K562 (cell line): ENCODE results near the gene TPSG1. TPM values are rescaled to one million over a fixed set of nuclear protein-coding genes. Genes with fewer than 3 reads are reported as not detected.

ENCODE experiments used
- ATAC-seq: fragments of 200-7000 bp; cut with Tn5 transposase; 3 replicates; pipeline ENCODE4 v1.9.1; 2020; ENCODE audit warnings: moderate library complexity
- BruUV-seq: library from RNA; stranded (reverse); fragments of 400-500 nt; replicated peaks from 2 replicates; lab custom pipeline; 2021; lab: Mats Ljungman, UMichigan
- CTCF ChIA-PET: fragments of 300-600 bp; formaldehyde crosslinking; extraction: SDS; loops from one replicate; lab custom pipeline; 2021; ENCODE audit warnings: low intra/inter-chr PET ratio; lab: Yijun Ruan, JAX
- POLR2A ChIA-PET: fragments of 300-600, 350-650 bp; sonication (Branson Sonifier 250); formaldehyde crosslinking; extraction: SDS; loops from one replicate; lab custom pipeline; 2021; ENCODE audit warnings: antibody characterized with exemption, inconsistent platforms; lab: Yijun Ruan, JAX
- DNase-seq, 4 experiments: peaks; one replicate each; pipeline versions ENCODE4 v3.0.0 to v3.0.0-alpha.2; 2011 to 2018; ENCODE audit warnings: low spot score in 3 of 4, mixed read lengths in 3 of 4; ENCODE audit errors: extremely low read depth in 1 of 4
- FAIRE-seq: peaks from 2 replicates; lab custom pipeline; 2011; peaks lifted over from hg19 to GRCh38; lab: Jason Lieb, UNC
- H2AFZ ChIP-seq: 2 replicates; pipeline ENCODE4 v1.6.0; 2011; ENCODE audit warnings: low read depth, low read length, control low read depth, inconsistent platforms
- H3K27ac ChIP-seq: fragments of 200-600 bp; 3 replicates; pipeline ENCODE4 v1.8.0; 2011; ENCODE audit warnings: low read depth, mild to moderate bottlenecking, control low read depth, inconsistent platforms, low read length, moderate library complexity, mixed read lengths; ENCODE audit errors: extremely low read depth
- H3K27me3 ChIP-seq, 2 experiments: fragments of 300-600 bp in 1 of 2; 2 replicates in 1 of 2; 3 replicates in 1 of 2; pipeline versions ENCODE4 v1.6.0 to v1.8.0; 2011; ENCODE audit warnings: inconsistent platforms in 2 of 2, low read length in 2 of 2, mild to moderate bottlenecking in 1 of 2, mixed read lengths in 1 of 2, moderate library complexity in 1 of 2; ENCODE audit not compliant: control insufficient read depth in 2 of 2, insufficient read depth in 2 of 2
- H3K36me3 ChIP-seq: fragments of 300-600 bp; 3 replicates; pipeline ENCODE4 v1.8.0; 2011; ENCODE audit warnings: mild to moderate bottlenecking, low read length, inconsistent platforms; ENCODE audit not compliant: control insufficient read depth, insufficient read depth
- H3K4me1 ChIP-seq, 2 experiments: fragments of 200-600 bp in 1 of 2; replicated peaks in 1 of 2; 2 replicates in 1 of 2; 3 replicates in 1 of 2; pipeline versions ENCODE4 v1.5.1 to v1.8.0; 2011; ENCODE audit warnings: inconsistent platforms in 2 of 2, low read length in 2 of 2, mild to moderate bottlenecking in 1 of 2, mixed read lengths in 1 of 2, moderate library complexity in 1 of 2; ENCODE audit not compliant: control insufficient read depth in 2 of 2, insufficient read depth in 2 of 2
- H3K4me2 ChIP-seq: 2 replicates; pipeline ENCODE4 v1.6.1; 2011; ENCODE audit warnings: low read length, control low read depth, inconsistent platforms, mixed read lengths; ENCODE audit not compliant: insufficient read depth
- H3K4me3 ChIP-seq: fragments of 200-600 bp; sonication (generic), shearing (Covaris generic); 2 replicates; pipeline ENCODE4 v1.5.1; 2016; ENCODE audit warnings: control low read depth, inconsistent platforms
- H3K79me2 ChIP-seq: fragments of 200-600 bp; 3 replicates; pipeline ENCODE4 v1.8.0; 2011; ENCODE audit warnings: low read length, inconsistent platforms; ENCODE audit not compliant: control insufficient read depth, insufficient read depth
- H3K9ac ChIP-seq, 2 experiments: 2 replicates each; pipeline versions ENCODE4 v1.6.0 to v1.6.1; 2011; ENCODE audit warnings: low read depth in 2 of 2, low read length in 2 of 2, control low read depth in 1 of 2, inconsistent platforms in 1 of 2, mild to moderate bottlenecking in 1 of 2, mixed read lengths in 1 of 2; ENCODE audit not compliant: insufficient read depth in 1 of 2
- H3K9me1 ChIP-seq: one replicate; pipeline ENCODE4 v1.6.0; 2011; ENCODE audit warnings: inconsistent platforms, mild to moderate bottlenecking, low read length, moderate library complexity; ENCODE audit not compliant: control insufficient read depth, insufficient read depth
- H3K9me3 ChIP-seq: replicated peaks from 2 replicates; pipeline ENCODE4 v1.5.1; 2011; ENCODE audit warnings: low read depth, low read length, inconsistent platforms; ENCODE audit not compliant: control insufficient read depth, insufficient read depth
- H4K20me1 ChIP-seq: replicated peaks from 2 replicates; pipeline ENCODE4 v1.6.1; 2011; ENCODE audit warnings: low read length, inconsistent platforms, mixed read lengths; ENCODE audit not compliant: control insufficient read depth, insufficient read depth
- ATF7 ChIP-seq: fragments of 450-650 bp; IDR thresholded peaks from 2 replicates; pipeline ENCODE4 v1.7.1; 2014; ENCODE audit warnings: mild to moderate bottlenecking, moderate library complexity
- BMI1 ChIP-seq: fragments of 150-350 bp; IDR thresholded peaks from 2 replicates; pipeline ENCODE4 v1.6.1; 2014; ENCODE audit warnings: low read length
- GTF2F1 ChIP-seq: IDR thresholded peaks from 2 replicates; pipeline ENCODE4 v1.6.1; 2011; ENCODE audit warnings: low read depth, low read length, improper control_type of control experiment
- JUN ChIP-seq, 2 experiments: sonication (generic) in 1 of 2; formaldehyde crosslinking in 1 of 2; IDR thresholded peaks; 2 replicates each; pipeline versions ENCODE4 v1.6.1 to v1.8.0; 2012 to 2022; ENCODE audit warnings: borderline replicate concordance in 2 of 2, mild to moderate bottlenecking in 2 of 2, improper control_type of control experiment in 1 of 2, low read depth in 1 of 2, low read length in 1 of 2, missing genetic modification reagents in 1 of 2
- MTF1 ChIP-seq: fragments of 250-450 bp; sonication (Bioruptor Pico); IDR thresholded peaks from 2 replicates; pipeline ENCODE4 v1.9.0; 2021; ENCODE audit warnings: moderate library complexity, mild to moderate bottlenecking, inconsistent platforms, borderline replicate concordance
- NCOA2 ChIP-seq, 2 experiments: fragments of 450-650 bp; IDR thresholded peaks; 2 replicates each; pipeline ENCODE4 v1.6.1; 2018; ENCODE audit warnings: mild to moderate bottlenecking in 2 of 2, moderate library complexity in 1 of 2; ENCODE audit not compliant: partially characterized antibody in 2 of 2
- NCOR1 ChIP-seq: fragments of 450-650 bp; IDR thresholded peaks from 2 replicates; pipeline ENCODE4 v1.6.1; 2016; ENCODE audit warnings: mild to moderate bottlenecking, moderate library complexity
- RAD51 ChIP-seq: fragments of 450-650 bp; IDR thresholded peaks from 2 replicates; pipeline ENCODE4 v1.7.1; 2016; ENCODE audit warnings: low read depth, mild to moderate bottlenecking, borderline replicate concordance
- RBM22 ChIP-seq: fragments of 200-400 bp; formaldehyde crosslinking; IDR thresholded peaks from 2 replicates; pipeline ENCODE4 v1.6.1; 2018; ENCODE audit warnings: low read length, low read depth; ENCODE audit not compliant: poor library complexity, severe bottlenecking
- SUPT5H ChIP-seq: fragments of 450-650 bp; IDR thresholded peaks from 2 replicates; pipeline ENCODE4 v1.6.1; 2016
- TAF9B ChIP-seq: fragments of 450-650 bp; IDR thresholded peaks from 2 replicates; pipeline ENCODE4 v1.6.1; 2018; ENCODE audit warnings: mild to moderate bottlenecking; ENCODE audit not compliant: partially characterized antibody
- ZFP91 ChIP-seq: sonication (generic); formaldehyde crosslinking; IDR thresholded peaks from 2 replicates; pipeline ENCODE4 v1.8.0; 2022; ENCODE audit warnings: mild to moderate bottlenecking, missing genetic modification reagents
- ZNF217 ChIP-seq: sonication (generic); formaldehyde crosslinking; IDR thresholded peaks from 2 replicates; pipeline ENCODE4 v1.8.0; 2022; ENCODE audit warnings: mild to moderate bottlenecking, missing genetic modification reagents
- ZNF318 ChIP-seq, 2 experiments: fragments of 450-650 bp; IDR thresholded peaks; 2 replicates each; pipeline ENCODE4 v1.6.1; 2016; ENCODE audit warnings: mild to moderate bottlenecking in 2 of 2, borderline replicate concordance in 1 of 2, low read depth in 1 of 2, moderate library complexity in 1 of 2
- WGBS: fragments of 100-300 bp; shearing (Covaris generic); methylation state at CpG from one replicate; pipeline ENCODE4 v1.1.6; 2016; ENCODE audit warnings: low coverage, mixed read lengths; ENCODE audit not compliant: insufficient coverage; ENCODE audit errors: missing lambda C conversion rate; 5-methylcytosine and 5-hydroxymethylcytosine counted together
- in situ Hi-C: fragments of 300-500 bp; cut with MboI; formaldehyde crosslinking; loops from 4 replicates; pipeline ENCODE4 v1.15.0; 2018; ENCODE audit warnings: inconsistent platforms, mixed read lengths
- intact Hi-C: fragments of 100-400 bp; cut with micrococcal nuclease; formaldehyde crosslinking; loops from 2 replicates; pipeline ENCODE4 v1.14.2; 2022
- polyA plus RNA-seq, 8 experiments: library from polyadenylated mRNA; depleted of rRNA in 4 of 8; stranded (reverse) in 5 of 8; unstranded in 3 of 8; fragments of >200 nt; fragmentation: Nextera tagmentation in 2 of 8; fragmentation: Illumina TruSeq in 1 of 8; extraction: Ambion mirVana in 2 of 8; extraction: Trizol in 1 of 8; gene quantifications; 2 replicates each; pipeline versions ENCODE4 v1.2.1 to v1.2.3, GENCODE V29; 2011 to 2014; ENCODE audit warnings: inconsistent platforms in 1 of 8, missing spikeins in 1 of 8
- total RNA-seq, 7 experiments: library from RNA; depleted of rRNA in 6 of 7; stranded (reverse); fragments of >200 nt in 6 of 7; fragmentation: Illumina TruSeq in 2 of 7; extraction: Trizol in 2 of 7; gene quantifications; 2 replicates each; pipeline versions ENCODE4 v1.2.1 to v1.2.3, GENCODE V29; 2011 to 2021; ENCODE audit warnings: low replicate concordance in 1 of 7

TPSG1 gene
- total and polyA plus RNA-seq, 9 of the 15 experiments (the other 6 are each of a cell fraction or from before 2014, with no cell fraction given): not detected

- FAIRE-seq: no peak
- no peaks in the 10 kb centered on the region for H3K79me2 ChIP-seq
- peaks cover 0 to 60% of the 10 kb centered on the region in 2 experiments; a peak in 2 of 5 replicates for H3K4me1 ChIP-seq
- no peaks in the 10 kb centered on the region for H3K36me3 ChIP-seq
- peaks cover 20 to 59% of the 10 kb centered on the region in 2 experiments; a peak in 4 of 5 replicates for H3K27me3 ChIP-seq
- H2AFZ ChIP-seq: no peak overlapping the region
- in situ Hi-C loops (no loop called here), intact Hi-C loops (no loop called here)
- peak in 1 of 4 experiments; percentile 13 for DNase-seq
- H3K9me3 ChIP-seq: peaks cover 5% of the 10 kb centered on the region; the same call in 1 of the 2 replicates
- ChIA-PET POLR2A (no interaction called here), CTCF (no interaction called here)
- H3K4me2 ChIP-seq: no peak overlapping the region
- BruUV-seq: no TSS peak
- ATAC-seq: no peak
- H4K20me1 ChIP-seq: peaks cover 9% of the 10 kb centered on the region; the same call in 1 of the 2 replicates
- 3% methylated on average over 8 of the region's 11 CpGs for WGBS
- no peak overlapping the region for H3K27ac ChIP-seq
- H3K9me1 ChIP-seq: peaks cover 3% of the 10 kb centered on the region
- no peak overlapping the region for H3K4me3 ChIP-seq
- TF ChIP-seq ZFP91 (CRISPR knock-in tag) (no peak), ZNF217 (CRISPR knock-in tag) (no peak), SUPT5H (no peak), ATF7 (no peak), NCOA2 (IDR thresholded peaks at IDR 0.05; ENCODE audit: partially characterized antibody in 2 of 2) (no peak), RAD51 (no peak), RBM22 (no peak), BMI1 (no peak), NCOR1 (no peak), ZNF318 (IDR thresholded peaks at IDR 0.05; ENCODE audit: borderline replicate concordance in 1 of 2, low read depth in 1 of 2) (no peak), MTF1 (no peak), JUN (IDR thresholded peaks at IDR 0.05; ENCODE audit: borderline replicate concordance, low read depth, low read length) (no peak), JUN (CRISPR knock-in tag; IDR thresholded peaks at IDR 0.05; ENCODE audit: borderline replicate concordance) (no peak), GTF2F1 (no peak), TAF9B (no peak)
- H3K9ac ChIP-seq: no peak overlapping the region; a peak in 1 of 4 replicates
These were observed 34.6 kb upstream of the TPSG1 start for GRCh38 chr16:1259760-1260068.
